IPS-11a (cell line): ENCODE measurements around the gene POLR1A.

ENCODE experiments used
- H3K4me3 ChIP-seq: one replicate; pipeline ENCODE4 v1.5.1; 2013; ENCODE audit warnings: low read depth, low read length, control low read depth

POLR1A gene

DNA sequence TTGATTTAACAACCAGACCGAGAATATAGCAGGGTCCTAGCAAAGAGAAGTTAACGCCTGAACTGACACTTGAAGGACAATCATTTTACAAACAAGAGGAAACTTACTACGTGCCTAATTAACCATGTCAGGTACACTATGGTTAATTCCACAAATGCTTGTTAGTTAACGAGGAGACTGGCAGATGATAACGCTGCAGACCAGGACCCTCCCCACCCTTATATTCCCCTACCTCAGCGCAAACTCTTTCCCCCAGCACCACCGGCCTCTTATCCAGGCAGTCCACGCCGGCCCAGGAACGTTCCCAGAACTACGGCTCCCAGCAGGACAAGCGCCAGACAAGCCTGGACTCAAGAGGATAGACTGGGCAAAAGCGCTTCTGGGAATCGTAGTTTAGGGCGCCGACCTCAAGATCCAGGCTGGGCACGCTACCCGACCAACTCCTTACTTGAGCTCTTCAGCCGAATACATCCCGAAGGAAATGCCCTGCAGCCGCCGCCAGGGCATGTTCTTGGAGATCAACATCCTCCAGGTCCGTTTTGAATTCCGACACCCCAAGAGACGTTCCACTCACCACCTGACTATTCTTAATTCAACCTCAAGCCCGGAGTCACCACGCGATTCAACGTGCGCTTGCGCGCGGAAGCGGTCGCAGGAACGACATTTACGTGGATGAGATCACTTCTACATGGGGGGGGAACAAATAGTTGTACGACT lies at the start of gene POLR1A:
TSS of gene POLR1A (minus strand) at position 635 of the 717 bp plus-strand sequence. CDS start at position 525, 110 bp downstream.
- H3K4me3 ChIP-seq, result peak within 1 kb of the TSS; percentile 100

DNA sequence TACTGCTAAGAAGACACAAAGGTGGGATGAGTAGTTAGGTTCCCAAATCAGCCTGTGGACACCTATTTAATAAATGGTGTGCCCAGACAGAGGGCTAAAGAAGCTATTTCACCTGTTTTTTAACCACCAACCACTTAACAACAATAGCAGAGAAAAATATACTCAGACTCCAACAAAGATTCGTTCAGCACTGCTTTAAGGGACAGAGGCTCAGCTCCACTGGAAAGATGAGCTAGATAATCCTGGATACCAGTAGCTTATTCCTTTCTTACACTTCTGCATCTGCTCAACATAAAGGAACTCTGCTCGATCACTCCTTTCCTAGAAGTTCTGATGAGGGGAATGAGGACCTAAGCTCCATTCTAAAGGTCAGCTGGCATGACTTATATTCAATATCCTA lies 44.8 kb upstream of the POLR1A start:
- no peak overlapping the region for H3K4me3 ChIP-seq

DNA sequence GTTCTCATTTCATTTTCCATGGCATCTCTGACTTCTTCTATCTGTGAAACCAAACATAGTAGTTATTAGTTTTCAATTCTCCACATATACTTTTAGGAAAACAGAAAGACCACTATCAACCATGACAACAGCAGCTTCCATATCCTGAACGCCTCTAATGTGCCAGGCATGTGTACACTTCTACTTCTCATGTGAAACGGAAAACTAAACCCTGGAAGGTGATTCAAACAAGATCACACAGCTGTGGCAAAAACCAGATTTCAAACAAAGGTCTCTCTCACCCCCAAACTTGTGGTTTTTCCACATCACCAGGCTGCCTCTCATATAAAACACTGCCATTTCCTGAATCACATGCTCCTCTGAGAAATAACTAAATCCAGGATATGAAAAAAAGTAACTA lies 42.1 kb upstream of the POLR1A start:
- H3K4me3 ChIP-seq, result no peak overlapping the region

DNA sequence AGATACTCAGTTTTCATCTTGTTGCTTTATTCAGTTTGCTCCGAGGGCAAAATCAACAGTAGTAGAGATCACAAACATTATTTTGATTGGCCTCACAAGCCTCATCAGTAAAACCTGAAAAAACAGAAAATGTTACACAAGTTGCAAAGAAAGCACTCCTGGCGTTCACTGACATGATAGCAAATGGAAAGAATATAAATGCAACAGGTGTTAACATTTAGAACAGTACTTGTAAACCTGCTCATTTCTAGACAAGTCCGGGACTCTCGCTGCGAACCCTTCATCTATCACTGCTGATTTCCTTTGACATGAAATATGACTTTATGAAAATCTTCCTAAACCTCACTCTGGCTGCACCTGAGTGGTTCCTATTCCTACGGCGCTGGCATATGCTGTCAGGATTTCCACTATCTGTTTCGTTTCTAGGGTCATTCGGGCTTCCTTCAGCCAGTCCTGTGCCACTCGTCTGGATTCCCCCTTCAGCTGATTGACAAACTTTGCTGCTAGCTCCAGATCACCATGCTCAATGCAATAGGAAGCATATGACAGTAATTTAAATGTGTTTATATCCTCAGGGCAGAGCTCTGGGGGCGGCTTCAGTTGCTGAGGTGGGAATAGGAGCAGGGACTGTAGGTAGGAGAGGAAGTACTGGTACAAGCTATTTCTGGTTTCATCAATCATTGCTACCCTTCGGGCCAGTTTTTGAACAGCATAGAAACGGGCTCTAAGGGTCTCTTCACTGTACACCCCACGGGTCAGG lies 38.4 kb upstream of the POLR1A start:
- H3K4me3 ChIP-seq, result no peak overlapping the region

DNA sequence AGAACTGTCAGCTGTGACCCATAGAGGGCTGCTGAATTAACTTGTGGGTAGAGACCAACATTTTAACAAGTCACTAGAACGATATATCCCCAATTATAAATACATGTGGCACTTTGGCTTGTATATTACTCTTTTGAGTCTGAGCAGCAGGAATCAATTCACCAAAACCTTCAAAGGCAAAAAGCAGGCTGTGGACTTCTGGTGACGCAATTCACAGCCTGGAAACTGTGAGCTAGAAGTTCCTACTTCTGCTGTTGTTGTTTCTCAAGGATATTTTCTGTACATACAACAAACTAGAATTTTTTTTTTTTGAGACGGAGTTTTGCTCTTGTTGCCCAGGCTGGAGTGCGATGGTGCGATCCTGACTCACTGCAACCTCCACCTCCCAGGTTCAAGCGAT lies 37.6 kb upstream of the POLR1A start:
- H3K4me3 ChIP-seq, result no peak overlapping the region

DNA sequence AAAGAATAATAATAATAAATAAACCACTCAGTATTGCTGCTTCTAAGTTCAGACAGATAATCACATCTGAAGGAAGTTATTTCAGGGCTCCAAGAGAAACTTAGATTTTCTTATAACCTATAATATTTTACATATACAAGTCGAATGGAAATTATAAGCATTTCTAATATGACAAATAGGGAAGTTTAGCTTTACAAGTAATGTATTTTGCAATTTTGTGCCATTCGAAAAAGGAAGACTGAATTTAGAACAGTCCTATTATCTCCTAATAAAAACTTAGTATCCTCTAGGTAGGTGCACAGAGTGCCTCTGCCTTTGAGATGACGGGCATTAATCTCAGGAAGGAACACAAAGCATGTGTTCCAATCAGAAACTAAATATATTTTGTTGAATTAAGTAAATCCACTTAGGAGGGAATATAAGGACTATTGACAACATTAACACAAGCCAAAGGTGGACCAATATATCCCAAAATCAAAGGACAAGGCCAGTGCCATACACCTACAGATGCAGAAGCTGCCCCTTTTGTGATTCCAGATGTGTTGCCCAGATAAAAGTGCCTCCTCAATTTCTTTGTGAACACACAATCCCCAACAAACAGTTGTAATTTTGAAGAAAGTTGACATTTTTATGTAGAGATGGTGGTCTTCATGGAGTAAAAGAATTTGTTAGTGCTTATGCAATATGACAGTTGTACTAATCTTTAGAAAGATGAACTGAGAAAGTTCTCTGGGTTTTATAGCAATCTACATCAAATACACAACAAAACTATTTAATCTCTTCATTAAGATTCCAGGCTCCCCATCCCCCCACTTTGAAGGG lies 37.0 kb upstream of the POLR1A start:
- no peak overlapping the region for H3K4me3 ChIP-seq

DNA sequence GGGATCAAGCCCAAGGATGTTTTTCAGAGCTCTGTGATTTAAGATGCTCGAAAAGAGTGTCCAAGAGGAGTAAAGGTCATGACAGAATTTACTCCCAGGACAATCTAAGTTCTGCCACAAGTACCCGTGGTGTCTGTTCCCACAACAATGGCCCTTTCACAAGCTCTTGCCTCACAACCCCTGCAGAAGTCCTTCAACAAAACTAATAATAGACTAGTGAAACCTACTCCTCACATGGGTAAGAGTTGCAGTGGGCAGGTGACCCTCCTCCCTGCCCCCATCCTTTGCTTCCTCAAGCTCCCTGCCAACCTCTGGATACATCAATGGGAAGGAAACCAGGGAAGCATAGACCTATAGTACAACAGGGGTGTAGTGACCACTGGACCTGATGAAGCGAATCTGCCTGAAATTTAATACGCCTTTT lies 35.3 kb upstream of the POLR1A start:
- H3K4me3 ChIP-seq, result no peak overlapping the region

DNA sequence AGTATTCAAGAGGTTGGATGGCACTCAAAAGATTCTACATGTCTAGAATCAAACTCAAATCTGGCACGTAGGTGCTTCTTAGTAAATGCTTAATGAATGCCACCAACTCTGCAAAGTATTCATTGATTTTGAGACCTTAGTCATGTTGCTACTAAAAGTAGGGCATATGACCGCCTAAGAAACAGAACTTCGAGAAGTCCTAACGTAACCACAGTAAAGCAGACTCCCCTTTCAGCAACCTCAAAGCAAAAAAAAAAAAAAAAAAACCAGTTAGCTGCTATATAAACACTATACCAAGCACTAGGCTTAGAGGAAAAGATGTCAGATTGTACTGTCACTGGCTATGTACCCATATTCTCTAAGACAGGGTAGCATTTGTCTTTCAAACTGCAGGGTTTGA lies 34.3 kb upstream of the POLR1A start:
- H3K4me3 ChIP-seq, result no peak overlapping the region

DNA sequence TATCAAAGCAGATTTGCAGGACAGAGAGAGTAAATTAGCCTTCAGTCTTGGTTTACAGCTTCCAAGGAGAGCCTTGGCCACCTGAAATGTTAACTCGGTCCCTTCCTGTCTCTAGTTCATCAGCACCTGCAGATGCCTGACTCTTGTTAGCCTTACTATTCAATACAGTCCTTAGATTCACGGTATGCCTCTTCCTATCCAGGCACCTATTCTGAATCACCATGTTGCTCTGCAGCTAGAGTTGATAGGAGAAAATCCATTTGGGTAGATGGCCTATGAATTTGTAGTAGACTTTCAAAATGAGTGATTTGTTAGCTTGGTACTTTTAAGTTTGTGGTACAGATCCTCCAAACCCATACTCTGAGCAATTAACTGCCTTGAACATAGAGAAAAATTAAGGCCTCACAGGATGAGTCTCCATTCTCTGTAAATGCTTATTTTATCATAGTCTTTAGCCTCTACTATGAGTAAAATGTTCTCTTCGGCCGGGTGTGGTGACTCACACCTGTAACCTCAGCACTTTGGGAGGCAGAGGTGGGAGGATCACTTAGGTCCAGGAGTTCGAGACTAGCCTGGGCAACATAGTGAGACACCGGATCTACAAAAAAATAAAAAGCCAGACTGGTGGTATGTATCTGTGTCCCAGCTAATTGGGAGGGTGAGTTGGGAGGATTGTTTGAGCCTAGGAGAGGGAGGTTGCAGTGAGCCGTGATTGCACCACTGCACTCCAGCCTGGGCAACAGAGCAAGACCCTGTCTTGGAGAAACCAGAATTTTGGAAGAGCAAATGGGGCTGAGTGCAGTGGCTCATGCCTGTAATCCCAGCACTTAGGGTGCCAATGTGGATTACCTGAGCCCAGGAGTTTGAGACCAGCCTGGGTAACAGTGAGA lies 33.3 kb upstream of the POLR1A start:
- no peak overlapping the region for H3K4me3 ChIP-seq

DNA sequence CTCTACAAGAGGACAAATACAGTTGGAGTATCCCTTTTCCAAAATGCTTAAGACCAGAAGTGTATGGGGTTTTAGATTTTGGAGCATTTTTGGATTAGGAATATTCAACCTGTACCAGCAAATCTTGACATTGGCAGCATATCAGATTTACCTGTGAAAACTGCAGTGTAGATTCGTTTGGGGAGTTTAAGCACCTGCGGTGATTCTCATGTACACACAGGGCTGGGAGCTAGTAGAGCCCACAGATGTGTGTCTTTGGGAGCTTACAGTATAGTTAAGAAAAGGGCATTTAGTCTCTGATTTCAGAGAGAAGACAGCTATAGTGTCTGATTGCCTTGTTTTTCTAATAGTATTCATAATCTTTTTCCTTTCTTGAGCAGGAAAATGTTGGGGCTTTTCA lies 30.5 kb upstream of the POLR1A start:
- no peak overlapping the region for H3K4me3 ChIP-seq

DNA sequence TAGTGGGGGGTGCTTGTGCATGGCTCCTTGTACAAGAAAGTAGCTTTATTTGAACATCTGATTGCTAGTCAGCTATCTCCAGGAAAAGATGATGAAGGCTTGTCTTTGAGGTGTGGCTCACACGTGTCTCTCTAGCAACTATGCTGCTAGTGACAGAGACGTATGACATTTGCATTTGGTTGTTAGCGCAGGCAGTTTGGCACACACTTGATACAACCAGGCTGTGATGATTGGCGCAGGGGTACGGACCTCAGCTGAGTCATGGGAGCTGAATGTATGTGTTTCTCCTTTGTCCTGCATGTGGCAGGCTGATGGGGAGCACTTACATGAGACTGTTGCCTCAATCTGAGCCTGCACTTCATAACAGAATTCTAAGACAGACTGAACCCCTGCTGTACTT lies 30.0 kb upstream of the POLR1A start:
- H3K4me3 ChIP-seq, result no peak overlapping the region

DNA sequence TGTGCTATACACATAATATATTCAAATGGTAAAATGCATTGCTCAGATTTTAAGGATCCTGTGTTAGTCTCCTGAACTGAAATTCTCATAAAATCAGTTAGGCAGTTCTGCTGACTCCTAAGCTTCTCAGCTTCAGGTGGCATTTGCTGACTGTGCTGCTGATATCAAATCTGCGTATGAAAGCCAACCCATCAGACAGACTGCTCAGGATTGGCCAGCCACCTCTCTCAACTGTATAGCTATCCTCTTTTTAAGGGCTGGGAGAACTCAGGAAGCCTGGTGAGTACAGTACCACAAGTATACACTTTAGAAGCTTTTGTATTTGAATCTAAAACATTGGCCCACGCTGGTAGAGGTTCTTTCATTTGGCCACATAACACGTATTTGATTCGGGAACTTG lies 29.0 kb upstream of the POLR1A start:
- H3K4me3 ChIP-seq, result no peak overlapping the region

DNA sequence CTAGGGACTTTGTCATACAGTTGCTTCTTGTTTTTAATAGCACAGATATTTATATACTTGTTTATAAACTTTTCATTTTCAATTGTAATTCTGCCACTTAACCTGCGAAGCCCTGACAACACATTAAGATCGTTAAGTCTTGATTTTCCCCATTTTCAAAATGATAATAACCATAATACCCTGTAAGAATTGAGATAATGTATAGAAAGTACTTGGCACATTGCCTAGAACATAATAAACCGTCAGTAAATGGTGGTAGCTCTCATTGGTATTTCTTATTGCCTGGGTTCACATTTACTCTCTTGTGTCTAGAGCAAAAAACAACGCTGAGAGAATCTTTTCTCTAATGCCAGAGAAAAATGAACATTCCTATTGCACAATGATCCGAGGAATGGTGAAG lies 19.0 kb upstream of the POLR1A start:
- no peak overlapping the region for H3K4me3 ChIP-seq

DNA sequence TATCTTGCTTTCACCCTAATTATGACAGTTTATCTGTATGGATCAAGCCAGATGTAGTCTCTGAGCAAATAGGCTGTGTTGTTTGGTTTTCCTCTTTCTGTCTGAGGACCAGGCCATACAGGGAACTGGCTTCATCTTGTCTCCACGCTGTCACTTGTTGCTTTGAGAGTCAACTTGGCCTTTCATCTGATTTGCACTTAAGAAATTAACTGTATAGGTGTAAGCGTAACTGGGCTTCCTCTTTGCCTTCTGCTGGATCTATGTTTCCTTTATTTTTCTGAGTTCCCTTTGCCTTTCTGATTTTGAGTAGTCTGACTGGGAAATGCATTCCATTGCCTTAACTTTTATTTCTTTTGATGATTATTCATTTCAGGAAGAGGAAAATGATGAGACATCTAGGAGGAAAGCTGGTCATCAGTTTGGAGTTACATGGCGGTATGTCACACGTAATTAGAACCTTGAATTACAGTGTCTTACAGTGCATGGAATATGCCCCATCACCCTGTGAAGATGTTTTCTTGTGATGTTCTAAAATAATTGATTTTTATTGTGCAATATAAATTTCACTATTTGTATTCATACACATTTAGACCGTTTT lies 17.7 kb upstream of the POLR1A start:
- no peak overlapping the region for H3K4me3 ChIP-seq

DNA sequence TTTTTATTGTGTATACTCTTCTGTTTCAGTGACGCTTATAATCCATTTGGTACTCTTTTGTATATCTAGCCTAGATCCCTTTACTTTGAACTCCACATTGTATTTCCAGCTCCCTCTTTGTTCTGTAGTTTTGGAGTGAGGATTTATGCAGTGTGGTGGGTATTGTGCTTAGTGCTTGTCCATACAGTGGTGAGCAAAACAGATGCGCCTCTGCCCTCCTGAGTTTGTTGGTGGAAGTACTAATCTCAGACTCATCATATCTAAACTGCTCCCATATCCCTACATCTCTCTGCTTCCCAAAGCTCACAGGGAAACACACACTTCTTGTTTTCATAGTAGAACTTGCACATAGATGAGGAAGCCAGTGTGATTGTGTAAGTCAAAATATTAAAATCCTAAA lies 12.4 kb upstream of the POLR1A start:
- no peak overlapping the region for H3K4me3 ChIP-seq

DNA sequence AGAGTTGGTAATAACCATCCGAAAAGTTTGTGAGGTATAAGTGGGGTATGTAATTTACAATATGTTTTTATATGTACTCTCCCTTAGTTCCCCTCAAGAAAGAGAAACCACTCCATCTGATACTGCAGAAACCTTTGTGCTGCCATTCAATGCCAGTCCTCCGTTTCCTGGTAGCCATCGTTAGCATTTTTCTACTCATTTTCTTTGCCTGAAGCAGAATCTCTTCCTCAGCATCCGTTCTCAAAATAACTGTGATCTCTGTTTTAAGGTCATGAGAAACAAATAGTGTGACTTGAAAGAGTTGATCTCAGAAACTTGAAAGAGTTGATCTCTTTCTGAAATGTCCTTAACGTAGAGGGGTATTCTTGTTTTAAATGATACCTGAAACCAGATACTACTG lies 1.3 kb upstream of the POLR1A start:
- peak overlapping the region; percentile 100 for H3K4me3 ChIP-seq

DNA sequence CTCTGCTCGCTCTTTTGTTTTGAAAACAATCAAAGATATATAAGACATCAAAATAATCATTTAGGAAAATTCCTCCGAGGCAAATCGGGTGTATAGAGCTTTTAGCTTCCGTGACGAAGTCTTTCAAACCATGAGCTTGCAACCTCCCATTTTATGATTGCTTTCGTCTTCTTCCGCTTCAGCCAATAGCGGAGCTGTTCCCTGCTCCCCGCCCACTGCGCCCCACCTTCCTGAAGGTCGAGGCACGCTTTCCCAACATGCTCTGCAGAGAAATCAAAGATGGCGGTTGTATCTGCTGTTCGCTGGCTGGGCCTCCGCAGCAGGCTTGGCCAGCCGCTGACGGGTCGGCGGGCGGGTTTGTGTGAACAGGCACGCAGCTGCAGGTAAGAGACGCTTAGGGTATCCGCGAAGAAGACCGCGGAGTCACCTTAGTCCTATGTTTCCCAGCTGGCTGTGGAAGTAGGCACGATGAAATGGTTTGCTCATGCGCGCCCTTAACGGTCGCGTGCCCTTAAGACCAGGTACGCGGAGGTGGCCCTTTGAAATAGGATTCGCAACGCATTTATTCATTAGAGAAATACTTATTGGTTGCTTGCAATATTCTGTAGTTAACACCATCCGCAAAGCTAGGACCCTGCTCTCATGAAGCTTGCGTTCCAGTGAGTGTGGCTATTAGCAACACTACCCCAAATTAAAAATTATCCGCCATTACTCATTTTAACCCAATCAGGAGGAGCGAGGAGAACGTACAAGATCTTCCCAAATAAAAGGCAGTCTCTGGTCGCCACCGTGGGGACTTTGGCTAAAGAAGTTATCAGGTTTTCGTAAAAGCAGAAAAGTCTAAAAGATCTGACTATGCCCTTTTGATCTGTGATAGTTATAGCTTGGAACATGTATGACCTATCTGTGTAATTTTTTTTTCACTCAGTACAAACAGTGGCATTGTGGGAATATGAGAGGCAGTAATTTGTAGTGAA lies 571 bp upstream of the POLR1A start, which contains the start of gene PTCD3:
TSS of gene PTCD3 (plus strand) at position 267 of the 977 bp plus-strand sequence. CDS start at position 280, 13 bp downstream.
- H3K4me3 ChIP-seq, result peak within 1 kb of the TSS; percentile 100

DNA sequence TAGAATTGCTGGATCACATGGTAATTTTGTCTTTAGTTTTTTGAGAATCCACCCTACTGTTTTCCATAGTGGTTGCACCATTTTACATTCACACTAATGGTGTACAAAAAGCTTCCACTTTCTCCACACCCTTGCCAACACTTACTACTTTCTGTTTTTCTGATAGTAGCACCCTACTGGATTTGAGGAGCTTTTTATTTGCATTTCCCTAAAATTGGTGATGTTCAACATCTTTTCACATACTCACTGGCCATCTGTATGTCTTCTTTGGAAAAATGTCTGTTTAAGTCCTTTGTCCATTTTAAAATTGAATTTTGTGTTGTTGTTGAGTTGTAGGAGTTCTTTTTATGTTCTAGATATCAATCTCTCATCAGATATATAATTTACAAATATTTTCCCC lies 3.5 kb downstream of the POLR1A start:
- H3K4me3 ChIP-seq, result no peak overlapping the region

DNA sequence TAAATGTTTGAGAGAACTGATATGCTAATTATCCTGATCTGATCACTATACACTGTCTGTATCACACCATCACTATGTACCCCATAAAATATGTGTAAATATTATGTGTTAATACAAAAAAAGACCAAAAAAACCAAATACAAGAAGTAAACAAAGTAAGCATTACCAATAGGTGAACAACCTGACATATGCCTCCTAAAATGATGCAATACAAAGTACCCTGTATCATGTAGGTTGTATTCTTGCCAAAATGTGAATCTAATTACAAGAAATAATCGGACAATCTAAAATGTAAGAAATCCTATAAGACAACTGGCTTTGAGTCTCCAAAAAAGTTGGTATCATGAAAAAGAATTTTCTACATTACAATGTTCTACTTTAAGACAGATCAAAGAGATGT lies 7.8 kb downstream of the POLR1A start:
- no peak overlapping the region for H3K4me3 ChIP-seq
